SU-DHL-6 (cell line): ENCODE data around the gene COPS2.

ENCODE experiments used
- H2AFZ ChIP-seq: fragments of 200-600 bp; sonication (generic); 2 replicates; pipeline ENCODE4 v1.6.1; 2014; ENCODE audit warnings: low read depth, mild to moderate bottlenecking, moderate library complexity, mixed read lengths, antibody characterized with exemption, low read length; ENCODE audit not compliant: severe bottlenecking
- H3F3A ChIP-seq: fragments of 200-600 bp; shearing (Covaris generic); 2 replicates; pipeline ENCODE4 v1.6.0; 2016; ENCODE audit warnings: antibody characterized with exemption, mild to moderate bottlenecking; ENCODE audit not compliant: insufficient read depth
- H3K27ac ChIP-seq: fragments of 200-600 bp; sonication (generic); 2 replicates; pipeline ENCODE4 v1.5.1; 2016; ENCODE audit warnings: low read depth, mild to moderate bottlenecking, low read length, moderate library complexity, mixed read lengths
- H3K27me3 ChIP-seq: fragments of 200-600 bp; sonication (generic), shearing (Covaris generic); 2 replicates; pipeline ENCODE4 v1.6.0; 2014; ENCODE audit warnings: mild to moderate bottlenecking, low read length
- H3K36me3 ChIP-seq: fragments of 200-600 bp; sonication (generic); 2 replicates; pipeline ENCODE4 v1.6.1; 2014; ENCODE audit warnings: mild to moderate bottlenecking, low read length, mixed read lengths
- H3K4me2 ChIP-seq: fragments of 300-600, 200-600 bp; shearing (Covaris generic), sonication (generic); 2 replicates; pipeline ENCODE4 v1.6.0; 2014; ENCODE audit warnings: low read length, low read depth, mild to moderate bottlenecking; ENCODE audit not compliant: poor library complexity, severe bottlenecking
- H3K4me3 ChIP-seq: fragments of 200-600 bp; sonication (generic); 2 replicates; pipeline ENCODE4 v1.5.1; 2014; ENCODE audit warnings: antibody characterized with exemption, low read length, mild to moderate bottlenecking, mixed read lengths; ENCODE audit not compliant: insufficient read depth, poor library complexity, severe bottlenecking
- H3K79me2 ChIP-seq: fragments of 200-600 bp; sonication (generic); 2 replicates; pipeline ENCODE4 v1.6.1; 2014; ENCODE audit warnings: mild to moderate bottlenecking, low read length, moderate library complexity; ENCODE audit not compliant: insufficient read depth
- H3K9ac ChIP-seq: fragments of 200-600 bp; sonication (generic); 2 replicates; pipeline ENCODE4 v1.7.0; 2014; ENCODE audit warnings: mild to moderate bottlenecking, low read length
- H3K9me2 ChIP-seq: fragments of 200-600 bp; sonication (generic); replicated peaks from 2 replicates; pipeline ENCODE4 v1.6.1; 2014; ENCODE audit warnings: low read length; ENCODE audit not compliant: insufficient read depth
- H3K9me3 ChIP-seq: fragments of 200-600 bp; sonication (generic); 2 replicates; pipeline ENCODE4 v1.6.1; 2014; ENCODE audit warnings: low read length, mixed read lengths; ENCODE audit not compliant: insufficient read depth
- H4K20me1 ChIP-seq: fragments of 200-600 bp; sonication (generic); 2 replicates; pipeline ENCODE4 v1.6.1; 2014; ENCODE audit warnings: low read depth, mild to moderate bottlenecking, antibody characterized with exemption, low read length, moderate library complexity, mixed read lengths
- EZH2phosphoT487 ChIP-seq: fragments of 200-600 bp; sonication (generic), shearing (Covaris generic); conservative IDR thresholded peaks from 2 replicates; pipeline ENCODE4 v1.6.1; 2018; ENCODE audit warnings: mild to moderate bottlenecking, antibody characterized with exemption, low read length, moderate library complexity, mixed read lengths
- TF ChIP-seq, protein P1 (sequence below): fragments of 200-600 bp; sonication (generic); IDR thresholded peaks from one replicate; pipeline ENCODE4 v1.5.1; 2017; ENCODE audit warnings: antibody characterized with exemption, mild to moderate bottlenecking, low read length, moderate library complexity; ENCODE audit not compliant: insufficient read depth, poor library complexity, severe bottlenecking

Gene COPS2

DNA sequence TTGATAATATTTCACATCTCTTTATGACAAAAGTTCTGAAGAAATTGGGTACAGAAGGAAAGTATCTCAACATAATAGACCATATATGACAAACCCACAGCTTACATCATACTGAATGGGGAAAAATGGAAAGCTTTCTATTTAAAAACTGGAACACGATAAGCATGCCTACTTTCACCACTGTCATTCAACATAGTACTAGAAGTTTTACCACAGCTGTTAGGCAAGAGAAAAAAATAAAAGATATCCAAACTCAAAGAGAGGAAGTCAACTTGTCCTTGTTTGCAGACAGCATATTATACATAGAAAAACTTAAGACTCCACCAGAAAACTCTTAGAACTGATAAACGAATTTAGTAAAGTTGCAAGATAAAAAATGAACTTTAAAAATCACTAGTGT, 40.3 kb downstream of the COPS2 start:
- H3K36me3 ChIP-seq, result peaks cover 27% of the 10 kb centered on the region
- H3K4me3 ChIP-seq, result no peak overlapping the region
- no peaks in the 10 kb centered on the region for H4K20me1 ChIP-seq
- no peak overlapping the region for H3K9ac ChIP-seq
- no peaks in the 10 kb centered on the region; the same call in 1 of the 2 replicates for H3F3A ChIP-seq
- H3K27me3 ChIP-seq, result no peaks in the 10 kb centered on the region
- H3K9me3 ChIP-seq, result peaks cover 9% of the 10 kb centered on the region; the same call in 1 of the 2 replicates
- H3K9me2 ChIP-seq, result no peaks in the 10 kb centered on the region
- TF ChIP-seq, protein P1, sequence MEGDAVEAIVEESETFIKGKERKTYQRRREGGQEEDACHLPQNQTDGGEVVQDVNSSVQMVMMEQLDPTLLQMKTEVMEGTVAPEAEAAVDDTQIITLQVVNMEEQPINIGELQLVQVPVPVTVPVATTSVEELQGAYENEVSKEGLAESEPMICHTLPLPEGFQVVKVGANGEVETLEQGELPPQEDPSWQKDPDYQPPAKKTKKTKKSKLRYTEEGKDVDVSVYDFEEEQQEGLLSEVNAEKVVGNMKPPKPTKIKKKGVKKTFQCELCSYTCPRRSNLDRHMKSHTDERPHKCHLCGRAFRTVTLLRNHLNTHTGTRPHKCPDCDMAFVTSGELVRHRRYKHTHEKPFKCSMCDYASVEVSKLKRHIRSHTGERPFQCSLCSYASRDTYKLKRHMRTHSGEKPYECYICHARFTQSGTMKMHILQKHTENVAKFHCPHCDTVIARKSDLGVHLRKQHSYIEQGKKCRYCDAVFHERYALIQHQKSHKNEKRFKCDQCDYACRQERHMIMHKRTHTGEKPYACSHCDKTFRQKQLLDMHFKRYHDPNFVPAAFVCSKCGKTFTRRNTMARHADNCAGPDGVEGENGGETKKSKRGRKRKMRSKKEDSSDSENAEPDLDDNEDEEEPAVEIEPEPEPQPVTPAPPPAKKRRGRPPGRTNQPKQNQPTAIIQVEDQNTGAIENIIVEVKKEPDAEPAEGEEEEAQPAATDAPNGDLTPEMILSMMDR, result no peak
- no peak for TF ChIP-seq EZH2phosphoT487
- H3K79me2 ChIP-seq, result no peaks in the 10 kb centered on the region; the same call in 1 of the 2 replicates
- H3K4me2 ChIP-seq, result no peak overlapping the region
- no peak overlapping the region for H2AFZ ChIP-seq
- no peak overlapping the region for H3K27ac ChIP-seq

DNA sequence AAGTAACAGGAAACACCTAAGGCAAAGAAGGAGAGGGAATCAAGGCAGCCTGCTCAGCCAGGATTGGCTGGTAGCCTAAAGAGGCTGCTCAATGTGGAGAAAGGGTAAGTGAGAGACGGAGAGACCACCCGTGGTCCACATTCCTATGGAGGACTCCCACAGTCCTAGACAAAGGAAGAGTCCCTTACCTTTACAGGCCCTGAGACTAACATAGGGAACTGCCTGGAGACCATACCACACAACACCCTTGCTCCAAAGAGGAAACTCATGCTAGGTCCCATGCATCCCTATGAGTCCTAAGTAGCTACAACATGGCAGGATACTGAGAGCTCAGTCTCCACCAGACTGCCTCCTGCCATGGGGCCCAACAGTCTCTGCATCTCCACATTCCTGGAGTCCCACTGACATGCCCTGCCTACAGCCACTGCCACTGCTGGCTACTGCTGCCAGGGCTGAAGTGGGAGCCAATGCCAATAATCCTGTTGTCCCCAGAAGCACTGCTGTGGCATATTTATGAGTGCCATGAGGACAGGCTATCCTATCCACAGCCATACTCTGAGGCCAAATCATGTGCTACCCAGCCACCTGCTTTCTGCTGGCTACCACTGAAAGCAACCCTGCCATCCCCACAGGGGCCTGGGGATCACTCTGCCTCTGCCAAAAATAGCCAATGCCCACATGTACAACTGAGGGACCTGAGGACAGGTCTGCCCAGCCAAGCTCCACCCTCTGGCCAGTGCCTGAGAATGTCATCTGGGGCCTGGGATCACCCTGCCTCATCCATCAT, 45.0 kb downstream of the COPS2 start:
- Histone ChIP-seq H3K4me2 (no peak overlapping the region), H3K27ac (no peak overlapping the region), H3K9ac (no peak overlapping the region), H3K36me3 (peaks cover 35% of the 10 kb centered on the region), H3K9me2 (no peaks in the 10 kb centered on the region), H3K4me3 (no peak overlapping the region), H3K79me2 (no peaks in the 10 kb centered on the region; the same call in 1 of the 2 replicates), H2AFZ (no peak overlapping the region), H3F3A (no peaks in the 10 kb centered on the region; the same call in 1 of the 2 replicates), H3K27me3 (no peaks in the 10 kb centered on the region), H4K20me1 (no peaks in the 10 kb centered on the region), H3K9me3 (peaks cover 9% of the 10 kb centered on the region; the same call in 1 of the 2 replicates)
- TF ChIP-seq, protein P1, result no peak
- TF ChIP-seq EZH2phosphoT487, result no peak

DNA sequence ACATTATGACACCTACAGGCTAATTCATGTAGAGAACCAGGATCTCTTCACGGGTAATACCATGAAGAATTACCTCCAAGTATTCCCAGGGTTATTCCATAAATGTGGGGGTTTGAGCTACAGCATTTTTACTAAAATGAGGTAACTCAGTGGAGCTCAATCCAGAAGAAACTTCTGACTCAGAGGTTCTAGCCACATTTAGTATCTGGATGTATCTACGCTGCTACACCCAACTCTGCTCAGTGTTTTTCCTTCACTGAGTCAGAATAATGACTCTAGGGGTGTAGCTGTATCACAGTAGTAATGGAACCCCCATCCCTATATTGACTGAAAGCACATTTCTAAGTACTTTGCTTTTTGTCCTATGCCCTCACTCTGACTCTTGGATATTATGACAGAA, 52.4 kb downstream of the COPS2 start:
- Histone ChIP-seq H3K4me2 (no peak overlapping the region), H3K9me3 (no peaks in the 10 kb centered on the region), H3F3A (no peaks in the 10 kb centered on the region), H3K36me3 (peaks cover 8% of the 10 kb centered on the region; the same call in 1 of the 2 replicates), H3K9me2 (no peaks in the 10 kb centered on the region), H4K20me1 (no peaks in the 10 kb centered on the region), H2AFZ (no peak overlapping the region), H3K9ac (no peak overlapping the region), H3K27me3 (no peaks in the 10 kb centered on the region), H3K4me3 (no peak overlapping the region), H3K79me2 (no peaks in the 10 kb centered on the region), H3K27ac (no peak overlapping the region)
- TF ChIP-seq EZH2phosphoT487, result no peak
- TF ChIP-seq, protein P1, result no peak
